H1 (cell line): ENCODE measurements around the gene MAGI1. TPM values are rescaled to one million over a fixed set of nuclear protein-coding genes. Genes with fewer than 3 reads are reported as not detected.

Experiments used
- CTCF ChIA-PET: fragments of 300-600 bp; sonication (Branson Sonifier 250); formaldehyde crosslinking; loops from one replicate; lab custom pipeline; 2021; ENCODE audit not compliant: partially characterized antibody; lab: Charles Lee
- POLR2A ChIA-PET: fragments of 300-600 bp; sonication (Branson Sonifier 250); formaldehyde crosslinking; loops from one replicate; lab custom pipeline; 2021; ENCODE audit warnings: inconsistent platforms; ENCODE audit not compliant: partially characterized antibody; lab: Charles Lee
- DNase-seq, 2 experiments: peaks; one replicate each; pipeline versions ENCODE4 v3.0.0 to v3.0.0-alpha.2; 2010 to 2022; ENCODE audit warnings: low spot score in 2 of 2, low read depth in 1 of 2, mixed read lengths in 1 of 2
- FAIRE-seq: peaks from 2 replicates; lab custom pipeline; 2011; peaks lifted over from hg19 to GRCh38; lab: Jason Lieb, UNC
- H2AFZ ChIP-seq: 2 replicates; pipeline ENCODE4 v1.8.1; 2012; ENCODE audit warnings: low read length, inconsistent platforms
- H2AK5ac ChIP-seq: 2 replicates; pipeline ENCODE4 v1.6.1; 2013; ENCODE audit warnings: low read depth, low read length
- H2BK120ac ChIP-seq: replicated peaks from 2 replicates; pipeline ENCODE3; 2013; ENCODE audit warnings: low read depth, low read length, inconsistent platforms
- H2BK12ac ChIP-seq: 2 replicates; pipeline ENCODE4 v1.6.1; 2013; ENCODE audit warnings: low read depth, low read length
- H2BK15ac ChIP-seq: 2 replicates; pipeline ENCODE4 v1.6.1; 2013; ENCODE audit warnings: low read length
- H2BK20ac ChIP-seq: 2 replicates; pipeline ENCODE4 v1.6.1; 2013; ENCODE audit warnings: low read length
- H2BK5ac ChIP-seq: 2 replicates; pipeline ENCODE4 v1.6.1; 2013; ENCODE audit warnings: low read depth, low read length
- H3K14ac ChIP-seq: 2 replicates; pipeline ENCODE4 v1.6.1; 2013; ENCODE audit warnings: inconsistent platforms; ENCODE audit not compliant: insufficient read length
- H3K18ac ChIP-seq: 2 replicates; pipeline ENCODE4 v1.6.1; 2013; ENCODE audit warnings: low read length; ENCODE audit errors: extremely low read depth
- H3K23ac ChIP-seq: 2 replicates; pipeline ENCODE4 v1.6.1; 2013; ENCODE audit warnings: inconsistent platforms; ENCODE audit not compliant: insufficient read length
- H3K23me2 ChIP-seq: 2 replicates; pipeline ENCODE4 v1.6.1; 2013; ENCODE audit warnings: low read depth, low read length
- H3K27ac ChIP-seq: 2 replicates; pipeline ENCODE4 v1.6.1; 2011; ENCODE audit warnings: low read depth, low read length, inconsistent platforms
- H3K27me3 ChIP-seq, 4 experiments: replicated peaks in 1 of 4; 1 replicate in 1 of 4; 2 replicates in 3 of 4; pipeline versions ENCODE4 v1.6.1 to v1.8.1; 2011 to 2013; ENCODE audit warnings: low read length in 3 of 4, mild to moderate bottlenecking in 3 of 4, inconsistent platforms in 2 of 4, mixed read lengths in 2 of 4, moderate library complexity in 1 of 4; ENCODE audit not compliant: control insufficient read depth in 3 of 4, insufficient read depth in 3 of 4; ENCODE audit errors: extremely low read depth in 1 of 4
- H3K36me3 ChIP-seq, 4 experiments: 2 replicates each; pipeline versions ENCODE4 v1.6.1 to v1.8.1; 2011 to 2013; ENCODE audit warnings: mild to moderate bottlenecking in 4 of 4, low read length in 3 of 4, moderate library complexity in 2 of 4, control low read depth in 1 of 4, inconsistent platforms in 1 of 4; ENCODE audit not compliant: insufficient read depth in 4 of 4, control insufficient read depth in 2 of 4
- H3K4ac ChIP-seq: replicated peaks from 2 replicates; pipeline ENCODE3; 2013; ENCODE audit warnings: low read length, low read depth, mixed read lengths, inconsistent platforms; ENCODE audit not compliant: insufficient read length
- H3K4me1 ChIP-seq, 4 experiments: replicated peaks in 1 of 4; 1 replicate in 1 of 4; 2 replicates in 3 of 4; pipeline versions ENCODE4 v1.6.1 to v1.8.1; 2011 to 2013; ENCODE audit warnings: low read length in 3 of 4, inconsistent platforms in 2 of 4, mixed read lengths in 1 of 4; ENCODE audit not compliant: insufficient read depth in 4 of 4, control insufficient read depth in 3 of 4
- H3K4me2 ChIP-seq, 2 experiments: 2 replicates each; pipeline versions ENCODE4 v1.6.1 to v1.8.1; 2011 to 2013; ENCODE audit warnings: low read depth in 2 of 2, low read length in 2 of 2, control low read depth in 1 of 2, inconsistent platforms in 1 of 2, mild to moderate bottlenecking in 1 of 2; ENCODE audit not compliant: insufficient read depth in 1 of 2
- H3K4me3 ChIP-seq, 4 experiments: fragments of 200-600, 300-600 bp in 1 of 4; sonication (generic), shearing (Covaris generic), sonication (Bioruptor Twin) in 1 of 4; 2 replicates each; pipeline versions ENCODE4 v1.5.1 to v1.8.1; 2011 to 2016; ENCODE audit warnings: low read length in 4 of 4, low read depth in 3 of 4, control low read depth in 2 of 4, inconsistent platforms in 2 of 4, mild to moderate bottlenecking in 2 of 4, mixed read lengths in 1 of 4, moderate library complexity in 1 of 4; ENCODE audit not compliant: insufficient read depth in 2 of 4; ENCODE audit errors: extremely low read depth in 1 of 4
- H3K56ac ChIP-seq: replicated peaks from 2 replicates; pipeline ENCODE3; 2013; ENCODE audit warnings: low read depth, mild to moderate bottlenecking, mixed read lengths, low read length, inconsistent platforms; ENCODE audit not compliant: insufficient read length
- H3K79me1 ChIP-seq: 2 replicates; pipeline ENCODE4 v1.6.1; 2013; ENCODE audit warnings: low read depth, low read length, control low read depth
- H3K79me2 ChIP-seq, 2 experiments: 2 replicates each; pipeline versions ENCODE4 v1.6.1 to v1.8.1; 2012 to 2013; ENCODE audit warnings: low read length in 2 of 2, mild to moderate bottlenecking in 2 of 2, inconsistent platforms in 1 of 2; ENCODE audit not compliant: insufficient read depth in 2 of 2, control insufficient read depth in 1 of 2
- H3K9ac ChIP-seq, 4 experiments: replicated peaks in 1 of 4; 1 replicate in 1 of 4; 2 replicates in 3 of 4; pipeline versions ENCODE4 v1.6.1 to v1.8.1; 2011 to 2013; ENCODE audit warnings: low read depth in 3 of 4, low read length in 3 of 4, control low read depth in 2 of 4, mild to moderate bottlenecking in 2 of 4, moderate library complexity in 2 of 4, inconsistent platforms in 1 of 4; ENCODE audit errors: extremely low read depth in 1 of 4
- H3K9me3 ChIP-seq, 2 experiments: 2 replicates each; pipeline versions ENCODE4 v1.6.1 to v1.8.1; 2012 to 2013; ENCODE audit warnings: mild to moderate bottlenecking in 2 of 2, moderate library complexity in 2 of 2, control low read depth in 1 of 2, inconsistent platforms in 1 of 2, low read depth in 1 of 2, low read length in 1 of 2, mixed read lengths in 1 of 2; ENCODE audit not compliant: insufficient read depth in 2 of 2
- H4K20me1 ChIP-seq, 2 experiments: replicated peaks in 1 of 2; 2 replicates each; pipeline versions ENCODE3 to v1.8.1; 2011 to 2013; ENCODE audit warnings: inconsistent platforms in 2 of 2, low read length in 2 of 2, mild to moderate bottlenecking in 1 of 2; ENCODE audit not compliant: insufficient read depth in 2 of 2, control insufficient read depth in 1 of 2
- H4K5ac ChIP-seq: 2 replicates; pipeline ENCODE4 v1.6.1; 2013; ENCODE audit warnings: low read length, low read depth, mixed read lengths, inconsistent platforms; ENCODE audit not compliant: insufficient read length
- H4K8ac ChIP-seq: 2 replicates; pipeline ENCODE4 v1.8.0; 2013; ENCODE audit warnings: mild to moderate bottlenecking, moderate library complexity, low read length, inconsistent platforms; ENCODE audit not compliant: insufficient read depth; ENCODE audit errors: extremely low read depth
- H4K91ac ChIP-seq: replicated peaks from 2 replicates; pipeline ENCODE3; 2013; ENCODE audit warnings: low read length, mixed read lengths, inconsistent platforms; ENCODE audit not compliant: insufficient read length
- CREB1 ChIP-seq: IDR thresholded peaks from 2 replicates; pipeline ENCODE4 v1.6.1; 2012; ENCODE audit warnings: inconsistent platforms
- CTBP2 ChIP-seq: IDR thresholded peaks from 2 replicates; pipeline ENCODE4 v1.7.0; 2011; ENCODE audit warnings: borderline replicate concordance, mild to moderate bottlenecking, moderate library complexity, mixed read lengths, low read length; ENCODE audit not compliant: insufficient read depth, insufficient read length
- EP300 ChIP-seq, 2 experiments: IDR thresholded peaks; 1 replicate in 1 of 2; 2 replicates in 1 of 2; pipeline ENCODE4 v1.6.1; 2011 to 2012; ENCODE audit warnings: low read depth in 2 of 2, low read length in 2 of 2, mild to moderate bottlenecking in 2 of 2, borderline replicate concordance in 1 of 2, inconsistent platforms in 1 of 2, moderate library complexity in 1 of 2
- EZH2 ChIP-seq: fragments of 200-600 bp; sonication (generic); IDR thresholded peaks from 2 replicates; pipeline ENCODE4 v1.7.1; 2012; ENCODE audit warnings: low read depth, mild to moderate bottlenecking, moderate library complexity, low read length, inconsistent platforms; ENCODE audit not compliant: severe bottlenecking
- FOSL1 ChIP-seq: IDR thresholded peaks from 2 replicates; pipeline ENCODE4 v1.6.1; 2011; ENCODE audit warnings: mild to moderate bottlenecking, low read depth, low read length, moderate library complexity; ENCODE audit not compliant: insufficient read depth
- GABPA ChIP-seq: IDR thresholded peaks from 2 replicates; pipeline ENCODE4 v1.6.1; 2011; ENCODE audit warnings: mild to moderate bottlenecking, low read length, moderate library complexity, borderline replicate concordance; ENCODE audit not compliant: insufficient read depth
- GTF2F1 ChIP-seq: IDR thresholded peaks from 2 replicates; pipeline ENCODE4 v1.6.1; 2012; ENCODE audit warnings: low read depth, low read length, improper control_type of control experiment, borderline replicate concordance
- HDAC2 ChIP-seq, 2 experiments: fragments of 300-600 bp in 1 of 2; sonication (generic) in 1 of 2; IDR thresholded peaks; 2 replicates each; pipeline ENCODE4 v1.6.1; 2011 to 2012; ENCODE audit warnings: low read depth in 2 of 2, low read length in 2 of 2, mild to moderate bottlenecking in 2 of 2, moderate library complexity in 2 of 2, borderline replicate concordance in 1 of 2, inconsistent platforms in 1 of 2
- JUND ChIP-seq: IDR thresholded peaks from 2 replicates; pipeline ENCODE4 v1.6.1; 2011; ENCODE audit warnings: mild to moderate bottlenecking, improper control_type of control experiment, low read length
- NANOG ChIP-seq: IDR thresholded peaks from 2 replicates; pipeline ENCODE4 v1.6.1; 2011; ENCODE audit warnings: low read length, low read depth, mild to moderate bottlenecking, inconsistent platforms; ENCODE audit not compliant: insufficient read depth, poor library complexity, severe bottlenecking
- SP2 ChIP-seq: IDR thresholded peaks from 2 replicates; pipeline ENCODE4 v1.6.1; 2012; ENCODE audit warnings: mild to moderate bottlenecking, low read length, inconsistent platforms
- WGBS, 2 experiments: shearing (Covaris generic) in 1 of 2; methylation state at CpG; one replicate each; pipeline versions ENCODE4 v1.1.6 to v1.1.7; 2013 to 2015; ENCODE audit warnings: low lambda C conversion rate in 2 of 2, mixed read lengths in 2 of 2, inconsistent platforms in 1 of 2, low coverage in 1 of 2, missing lambda C conversion rate in 1 of 2; ENCODE audit not compliant: insufficient replicate concordance in 2 of 2, insufficient coverage in 1 of 2, insufficient read length in 1 of 2; ENCODE audit errors: extremely low coverage in 1 of 2, missing lambda C conversion rate in 1 of 2; 5-methylcytosine and 5-hydroxymethylcytosine counted together
- polyA plus RNA-seq, 7 experiments: library from polyadenylated mRNA; depleted of rRNA in 3 of 7; stranded (reverse) in 5 of 7; unstranded in 2 of 7; fragments of >200 nt in 5 of 7; fragments of 200-250 nt in 2 of 7; gene quantifications; 1 replicate in 5 of 7; 2 replicates in 1 of 7; 4 replicates in 1 of 7; pipeline versions ENCODE4 v1.2.1 to v1.2.3, GENCODE V29; 2011 to 2013; ENCODE audit warnings: missing spikeins in 2 of 7, mixed read lengths in 2 of 7
- total RNA-seq: library from RNA; stranded (reverse); fragmentation: NEBNext Ultra II Directional; extraction: Animal tissue kit (Norgen Biotek cat#: 25700); gene quantifications from 2 replicates; pipeline ENCODE4 v1.2.1, GENCODE V29; 2021
- TF ChIP-seq, protein P1 (sequence below): IDR thresholded peaks from 2 replicates; pipeline ENCODE4 v1.6.1; 2012; ENCODE audit warnings: inconsistent platforms

Gene MAGI1
- total and polyA plus RNA-seq, 2 of the 8 experiments (the other 6 are each of a cell fraction or from before 2014, with no cell fraction given) = 19.8 to 78.0 TPM

GRCh38 chr3:65912647-65913046 lies 126.1 kb downstream of the MAGI1 start:
- H3K79me2 ChIP-seq = peaks cover 0 to 55% of the 10 kb centered on the region in 2 experiments; a peak in 3 of 4 replicates
- no peak overlapping the region for H3K14ac ChIP-seq
- H3K79me1 ChIP-seq = no peaks in the 10 kb centered on the region; the same call in 1 of the 2 replicates
- H4K20me1 ChIP-seq = peaks cover 0 to 3% of the 10 kb centered on the region in 2 experiments
- no peak overlapping the region for H3K56ac ChIP-seq
- H4K91ac ChIP-seq = no peak overlapping the region
- DNase-seq (no peak), FAIRE-seq (no peak)
- no peak overlapping the region for H2BK12ac ChIP-seq
- no peak overlapping the region for H3K27ac ChIP-seq
- H2AFZ ChIP-seq = no peak overlapping the region
- H3K4me1 ChIP-seq = peaks cover 0 to 6% (median 0%) of the 10 kb centered on the region in 4 experiments; a peak in 2 of 7 replicates
- H2BK120ac ChIP-seq = no peak overlapping the region
- no peak overlapping the region for H3K23ac ChIP-seq
- H2BK15ac ChIP-seq = no peak overlapping the region
- H3K36me3 ChIP-seq = no peaks in the 10 kb centered on the region
- no peak overlapping the region for H4K5ac ChIP-seq
- no peak overlapping the region for H2AK5ac ChIP-seq
- no peak overlapping the region for H3K4me3 ChIP-seq
- no peak overlapping the region for H4K8ac ChIP-seq
- no peak overlapping the region for H2BK5ac ChIP-seq
- no peak overlapping the region for H3K4ac ChIP-seq
- no peak overlapping the region for H3K9ac ChIP-seq
- WGBS, 2 experiments = 94% methylated on average over 1 of the region's 1 CpG; no CpG with 5 or more reads in 1 of the 2 experiments
- H3K9me3 ChIP-seq = peaks cover 2 to 7% of the 10 kb centered on the region in 2 experiments; a peak in 2 of 4 replicates
- no peak overlapping the region for H3K18ac ChIP-seq
- CTCF ChIA-PET = interaction anchor here (0.9 to 1.4 kb wide), 2 partner anchors 10 to 129 kb away, joined by 3 read pairs; no protein-coding TSS in a partner anchor
- H3K23me2 ChIP-seq = no peaks in the 10 kb centered on the region; the same call in 1 of the 2 replicates
- H2BK20ac ChIP-seq = no peak overlapping the region
- no peaks in the 10 kb centered on the region for H3K27me3 ChIP-seq
- POLR2A ChIA-PET = no interaction called here
- no peak overlapping the region for H3K4me2 ChIP-seq
- TF ChIP-seq HDAC2 (IDR thresholded peaks at IDR 0.05; ENCODE audit: borderline replicate concordance in 1 of 2, low read depth in 2 of 2, low read length in 2 of 2) = no peak
- no peak for TF ChIP-seq SP2
- no peak for TF ChIP-seq EP300 (IDR thresholded peaks at IDR 0.05; ENCODE audit: borderline replicate concordance in 1 of 2, low read depth in 2 of 2, low read length in 2 of 2)
- TF ChIP-seq, protein P1, sequence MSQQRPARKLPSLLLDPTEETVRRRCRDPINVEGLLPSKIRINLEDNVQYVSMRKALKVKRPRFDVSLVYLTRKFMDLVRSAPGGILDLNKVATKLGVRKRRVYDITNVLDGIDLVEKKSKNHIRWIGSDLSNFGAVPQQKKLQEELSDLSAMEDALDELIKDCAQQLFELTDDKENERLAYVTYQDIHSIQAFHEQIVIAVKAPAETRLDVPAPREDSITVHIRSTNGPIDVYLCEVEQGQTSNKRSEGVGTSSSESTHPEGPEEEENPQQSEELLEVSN = no peak
- no peak for TF ChIP-seq CTBP2
- no peak for TF ChIP-seq NANOG
- TF ChIP-seq EZH2 = no peak
- no peak for TF ChIP-seq GABPA
- TF ChIP-seq GTF2F1 = no peak
- no peak for TF ChIP-seq FOSL1
- no peak for TF ChIP-seq JUND
- no peak for TF ChIP-seq CREB1
